ENCODE results near the gene DMTF1. TPM values are rescaled to one million over a fixed set of nuclear protein-coding genes. Genes with fewer than 3 reads are reported as not detected.
A peak's percentile ranks its signal among the peaks of the same experiment; 100 is the strongest.

Gene DMTF1
- total RNA-seq, 4 donors from 2014 or later, result 77.4 to 157 (median 121) TPM

DNA sequence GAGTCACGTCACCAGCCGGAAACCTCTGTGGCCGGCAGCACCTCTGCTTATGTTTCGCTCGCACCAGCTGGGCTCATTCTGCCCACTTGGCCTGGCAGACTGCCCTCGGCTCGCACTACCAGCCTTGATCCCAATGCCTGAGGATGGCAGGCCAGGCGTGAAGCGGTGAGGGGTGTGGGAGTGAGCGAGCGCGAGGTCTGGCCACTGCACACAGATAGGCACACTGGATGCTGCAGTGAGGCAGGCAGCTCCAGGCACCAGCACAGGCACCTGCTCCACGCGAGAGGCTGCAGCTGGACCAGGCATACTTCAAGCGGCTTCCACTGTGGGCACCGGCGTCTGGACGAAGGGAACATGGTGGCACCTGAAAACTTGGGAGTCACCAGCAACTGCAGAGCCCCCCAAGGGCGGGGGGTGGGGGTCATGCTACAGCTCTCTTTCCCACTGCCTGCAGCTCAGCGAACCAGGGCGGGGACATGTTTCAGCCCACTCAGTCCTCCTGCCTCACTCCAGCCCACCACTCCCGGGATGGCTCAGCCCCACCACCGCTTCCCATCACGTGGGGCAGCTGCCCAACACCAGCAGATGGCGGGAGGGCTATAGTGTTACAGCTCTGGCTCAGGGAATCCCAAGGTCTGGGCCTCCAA is 5.4 kb upstream of the DMTF1 start:
- peaks cover 0 to 21% (median 0%) of the 10 kb centered on the region in 4 donors for H3K4me1 ChIP-seq
- intact Hi-C loops (cut with DNase I; ENCODE audit: low total_unique reads) (loop anchor here (10.0 kb wide), 1 partner anchor 72 kb away; no protein-coding TSS in a partner anchor), in situ Hi-C loops (cut with MboI; ENCODE audit: low pct_ligation_motif_present in 1 of 4, low pct_unique_long_range_greater_than_20kb in 1 of 4, low sequenced_read_pairs in 3 of 4) (loop anchor here in 1 of 4 donors (10.0 kb wide), 1 partner anchor 212 kb away; no protein-coding TSS in a partner anchor)
- no peak overlapping the region for H3K27ac ChIP-seq
- DNase-seq, result no peak
- H3K9me3 ChIP-seq, result no peaks in the 10 kb centered on the region
- no peaks in the 10 kb centered on the region for H3K27me3 ChIP-seq
- no peak overlapping the region for H3K4me3 ChIP-seq
- TF ChIP-seq POLR2AphosphoS5 (IDR thresholded peaks at IDR 0.05), result no peak
- TF ChIP-seq, protein P1, sequence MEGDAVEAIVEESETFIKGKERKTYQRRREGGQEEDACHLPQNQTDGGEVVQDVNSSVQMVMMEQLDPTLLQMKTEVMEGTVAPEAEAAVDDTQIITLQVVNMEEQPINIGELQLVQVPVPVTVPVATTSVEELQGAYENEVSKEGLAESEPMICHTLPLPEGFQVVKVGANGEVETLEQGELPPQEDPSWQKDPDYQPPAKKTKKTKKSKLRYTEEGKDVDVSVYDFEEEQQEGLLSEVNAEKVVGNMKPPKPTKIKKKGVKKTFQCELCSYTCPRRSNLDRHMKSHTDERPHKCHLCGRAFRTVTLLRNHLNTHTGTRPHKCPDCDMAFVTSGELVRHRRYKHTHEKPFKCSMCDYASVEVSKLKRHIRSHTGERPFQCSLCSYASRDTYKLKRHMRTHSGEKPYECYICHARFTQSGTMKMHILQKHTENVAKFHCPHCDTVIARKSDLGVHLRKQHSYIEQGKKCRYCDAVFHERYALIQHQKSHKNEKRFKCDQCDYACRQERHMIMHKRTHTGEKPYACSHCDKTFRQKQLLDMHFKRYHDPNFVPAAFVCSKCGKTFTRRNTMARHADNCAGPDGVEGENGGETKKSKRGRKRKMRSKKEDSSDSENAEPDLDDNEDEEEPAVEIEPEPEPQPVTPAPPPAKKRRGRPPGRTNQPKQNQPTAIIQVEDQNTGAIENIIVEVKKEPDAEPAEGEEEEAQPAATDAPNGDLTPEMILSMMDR (IDR thresholded peaks at IDR 0.05), result no peak
- TF ChIP-seq EP300 (IDR thresholded peaks at IDR 0.05; ENCODE audit: low read depth), result no peak
- no peak for TF ChIP-seq POLR2A (IDR thresholded peaks at IDR 0.05)
- H3K36me3 ChIP-seq, result no peaks in the 10 kb centered on the region
- 86% methylated on average over 3 to 21 of the region's 25 CpGs for WGBS, 2 donors (ENCODE audit: low coverage in 1 of 2)

DNA sequence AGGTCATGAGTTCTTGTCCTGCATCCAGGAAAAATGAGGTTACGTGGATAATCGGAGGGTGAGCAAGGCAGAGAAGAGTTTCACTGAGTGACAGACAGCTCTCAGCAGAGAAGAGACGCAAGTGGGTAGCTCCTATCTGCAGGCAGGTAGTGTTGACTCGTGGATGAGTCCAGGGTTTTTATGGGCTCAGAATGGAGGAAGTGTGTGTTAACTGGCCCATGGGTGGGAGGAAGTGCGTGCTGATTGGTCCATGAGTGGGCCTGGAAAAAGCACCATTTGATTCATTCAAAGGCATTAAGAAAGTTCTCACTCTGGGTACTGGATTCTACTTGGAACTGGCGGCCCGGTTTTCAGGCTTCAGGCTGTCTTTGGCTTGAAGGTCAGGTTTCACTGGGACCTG is 4.8 kb upstream of the DMTF1 start:
- no peak for DNase-seq
- intact Hi-C loops (cut with DNase I; ENCODE audit: low total_unique reads) (loop anchor here (10.0 kb wide), 1 partner anchor 73 kb away; no protein-coding TSS in a partner anchor), in situ Hi-C loops (cut with MboI; ENCODE audit: low pct_ligation_motif_present in 1 of 4, low pct_unique_long_range_greater_than_20kb in 1 of 4, low sequenced_read_pairs in 3 of 4) (loop anchor here in 1 of 4 donors (10.0 kb wide), 1 partner anchor 213 kb away; no protein-coding TSS in a partner anchor)
- TF ChIP-seq POLR2AphosphoS5 (IDR thresholded peaks at IDR 0.05) (no peak), POLR2A (IDR thresholded peaks at IDR 0.05) (no peak), EP300 (IDR thresholded peaks at IDR 0.05; ENCODE audit: low read depth) (no peak)
- TF ChIP-seq, protein P1 (IDR thresholded peaks at IDR 0.05), result no peak
- no peaks in the 10 kb centered on the region for H3K27me3 ChIP-seq
- H3K4me3 ChIP-seq, result no peak overlapping the region
- WGBS, 2 donors (ENCODE audit: low coverage in 1 of 2), result 92 to 100% methylated on average over 1 to 7 of the region's 7 CpGs
- no peak overlapping the region for H3K27ac ChIP-seq
- peaks cover 0 to 21% (median 0%) of the 10 kb centered on the region in 4 donors for H3K4me1 ChIP-seq
- no peaks in the 10 kb centered on the region for H3K9me3 ChIP-seq
- no peaks in the 10 kb centered on the region for H3K36me3 ChIP-seq

DNA sequence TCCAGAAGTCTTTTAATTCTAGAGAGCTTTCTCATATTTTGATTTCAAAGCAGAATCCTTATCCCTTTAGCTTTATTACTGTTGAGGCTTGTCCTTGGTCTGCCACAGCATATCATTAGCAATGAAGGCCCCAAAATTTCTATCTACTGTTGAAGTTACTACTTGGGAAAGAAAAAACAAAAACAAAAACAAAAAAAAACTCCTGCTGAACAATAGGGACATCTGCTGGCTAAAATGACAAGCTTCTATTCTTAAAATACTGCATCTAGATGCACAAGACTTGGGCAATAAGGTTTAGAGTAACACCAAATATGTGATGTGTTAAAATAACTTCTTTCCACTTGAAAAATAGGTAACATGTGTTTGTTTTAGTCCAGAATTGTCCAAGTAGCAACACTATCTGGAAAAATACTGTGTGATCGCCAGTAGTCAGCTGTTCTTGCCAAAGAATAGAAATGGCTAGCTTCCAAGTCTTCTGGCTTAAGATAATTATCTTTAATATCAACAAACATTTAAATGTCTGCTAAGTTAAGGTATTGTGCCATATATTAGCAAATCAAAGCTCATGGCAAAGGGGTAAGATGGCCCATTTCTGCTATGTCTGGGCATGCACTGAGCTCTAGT is 3.8 kb upstream of the DMTF1 start:
- in situ Hi-C loops (cut with MboI; ENCODE audit: low pct_ligation_motif_present in 1 of 4, low pct_unique_long_range_greater_than_20kb in 1 of 4, low sequenced_read_pairs in 3 of 4), result loop anchor here in 1 of 4 donors (10.0 kb wide), 1 partner anchor 214 kb away; no protein-coding TSS in a partner anchor
- TF ChIP-seq, protein P1 (IDR thresholded peaks at IDR 0.05), result peak; percentile 39 to 53 (median 45)
- TF ChIP-seq POLR2AphosphoS5 (IDR thresholded peaks at IDR 0.05), result no peak
- 58 to 80% methylated on average over 1 of the region's 1 CpG for WGBS, 2 donors (ENCODE audit: low coverage in 1 of 2)

GRCh38 chr7:87151002-87151728 is 1.1 kb upstream of the DMTF1 start:
- Histone ChIP-seq H3K4me3 (peak overlapping the region in 3 of 4 donors; percentile 78 to 81 (median 80)), H3K4me1 (peaks cover 20 to 38% (median 27%) of the 10 kb centered on the region in 4 donors), H3K27ac (peak overlapping the region; percentile 96 to 99 (median 98)), H3K36me3 (no peaks in the 10 kb centered on the region), H3K9me3 (no peaks in the 10 kb centered on the region), H3K27me3 (no peaks in the 10 kb centered on the region)
- TF ChIP-seq POLR2A (IDR thresholded peaks at IDR 0.05), result no peak
- no peak for TF ChIP-seq POLR2AphosphoS5 (IDR thresholded peaks at IDR 0.05)
- TF ChIP-seq EP300 (IDR thresholded peaks at IDR 0.05; ENCODE audit: low read depth), result no peak
- DNase-seq, result no peak
- in situ Hi-C loops (cut with MboI; ENCODE audit: low pct_ligation_motif_present in 1 of 4, low pct_unique_long_range_greater_than_20kb in 1 of 4, low sequenced_read_pairs in 3 of 4), result no loop called here
- intact Hi-C loops (cut with DNase I; ENCODE audit: low total_unique reads), result no loop called here
- WGBS, 2 donors (ENCODE audit: low coverage in 1 of 2), result 20 to 31% methylated on average over 7 to 9 of the region's 9 CpGs

More for the DNA sequence above, 3.8 kb upstream of the DMTF1 start:
- no peaks in the 10 kb centered on the region for H3K27me3 ChIP-seq
- no peaks in the 10 kb centered on the region for H3K9me3 ChIP-seq
- no peak overlapping the region for H3K4me3 ChIP-seq
- intact Hi-C loops (cut with DNase I; ENCODE audit: low total_unique reads), result loop anchor here (10.0 kb wide), 1 partner anchor 74 kb away; no protein-coding TSS in a partner anchor
- H3K36me3 ChIP-seq, result no peaks in the 10 kb centered on the region
- H3K4me1 ChIP-seq, result peaks cover 0 to 22% (median under 1%) of the 10 kb centered on the region in 4 donors
- no peak overlapping the region for H3K27ac ChIP-seq
- DNase-seq, result no peak
